HUES6 (cell line): ENCODE results near the gene PDLIM7.

Experiments
- H3K27ac ChIP-seq: 2 replicates; pipeline ENCODE4 v1.7.0; 2013; ENCODE audit warnings: low read depth, mild to moderate bottlenecking, low read length, inconsistent platforms
- H3K27me3 ChIP-seq: 2 replicates; pipeline ENCODE4 v1.6.1; 2013; ENCODE audit warnings: low read length; ENCODE audit not compliant: control insufficient read depth, insufficient read depth
- H3K36me3 ChIP-seq: 2 replicates; pipeline ENCODE4 v1.6.1; 2013; ENCODE audit warnings: low read length; ENCODE audit not compliant: control insufficient read depth, insufficient read depth
- H3K4me1 ChIP-seq: 2 replicates; pipeline ENCODE4 v1.6.1; 2013; ENCODE audit warnings: low read length; ENCODE audit not compliant: control insufficient read depth, insufficient read depth
- H3K4me3 ChIP-seq: 2 replicates; pipeline ENCODE4 v1.5.1; 2013; ENCODE audit warnings: low read depth, low read length
- H3K9ac ChIP-seq: one replicate; pipeline ENCODE4 v1.6.1; 2013; ENCODE audit warnings: mild to moderate bottlenecking, low read length
- H3K9me3 ChIP-seq: 2 replicates; pipeline ENCODE4 v1.6.1; 2013; ENCODE audit warnings: low read depth, low read length; ENCODE audit not compliant: control insufficient read depth, insufficient read depth

The PDLIM7 gene, protein sequence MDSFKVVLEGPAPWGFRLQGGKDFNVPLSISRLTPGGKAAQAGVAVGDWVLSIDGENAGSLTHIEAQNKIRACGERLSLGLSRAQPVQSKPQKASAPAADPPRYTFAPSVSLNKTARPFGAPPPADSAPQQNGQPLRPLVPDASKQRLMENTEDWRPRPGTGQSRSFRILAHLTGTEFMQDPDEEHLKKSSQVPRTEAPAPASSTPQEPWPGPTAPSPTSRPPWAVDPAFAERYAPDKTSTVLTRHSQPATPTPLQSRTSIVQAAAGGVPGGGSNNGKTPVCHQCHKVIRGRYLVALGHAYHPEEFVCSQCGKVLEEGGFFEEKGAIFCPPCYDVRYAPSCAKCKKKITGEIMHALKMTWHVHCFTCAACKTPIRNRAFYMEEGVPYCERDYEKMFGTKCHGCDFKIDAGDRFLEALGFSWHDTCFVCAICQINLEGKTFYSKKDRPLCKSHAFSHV

DNA sequence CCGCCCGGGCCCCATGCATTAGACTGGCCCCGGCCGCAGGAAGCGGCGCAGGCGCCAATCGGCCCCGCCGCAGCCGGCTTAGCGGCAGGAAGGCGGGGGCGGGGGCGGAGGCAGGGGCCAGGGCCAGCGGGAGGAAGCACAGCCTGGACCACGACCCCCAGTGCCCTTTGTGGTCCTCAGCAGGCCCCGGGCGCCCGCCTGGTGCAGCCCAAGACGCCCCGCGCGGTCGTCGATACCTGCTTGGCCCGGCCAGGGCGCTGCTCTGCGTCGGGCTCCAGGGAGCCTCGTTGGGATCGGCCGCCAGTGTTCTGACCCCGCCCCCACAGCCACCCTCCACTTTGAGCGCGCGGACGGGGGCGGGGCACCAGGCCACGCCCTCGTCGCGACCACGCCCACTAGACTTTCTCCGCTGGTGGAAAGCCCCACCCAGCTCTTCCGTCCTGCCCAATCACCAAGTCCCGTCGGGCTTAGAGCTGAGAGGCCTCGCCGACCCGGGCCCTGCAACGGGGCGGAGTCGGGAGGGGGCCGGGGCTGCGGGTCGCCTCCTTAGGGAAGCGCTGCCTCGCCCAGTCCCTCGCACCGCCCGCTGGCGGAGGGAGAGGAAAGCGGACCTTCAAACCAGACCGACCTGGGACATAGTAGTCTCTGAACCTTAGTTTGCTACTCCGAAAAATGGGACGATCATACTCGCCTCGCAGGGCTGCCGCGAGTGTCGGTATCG lies at the start of gene PDLIM7:
Gene PDLIM7 (minus strand): TSS at position 313 of the 721 bp plus-strand sequence. CDS start 1,092 bp downstream, outside the sequence.
- H3K27me3 ChIP-seq: peaks cover 16% of the 10 kb centered on the region
- H3K9me3 ChIP-seq: no peaks in the 10 kb centered on the region
- peak within 1 kb of the TSS; percentile 99 for H3K27ac ChIP-seq
- peak within 1 kb of the TSS; percentile 75 for H3K4me3 ChIP-seq
- H3K4me1 ChIP-seq: peaks cover 43% of the 10 kb centered on the region
- peak within 1 kb of the TSS; percentile 98 for H3K9ac ChIP-seq
- H3K36me3 ChIP-seq: peaks cover 25% of the 10 kb centered on the region

DNA sequence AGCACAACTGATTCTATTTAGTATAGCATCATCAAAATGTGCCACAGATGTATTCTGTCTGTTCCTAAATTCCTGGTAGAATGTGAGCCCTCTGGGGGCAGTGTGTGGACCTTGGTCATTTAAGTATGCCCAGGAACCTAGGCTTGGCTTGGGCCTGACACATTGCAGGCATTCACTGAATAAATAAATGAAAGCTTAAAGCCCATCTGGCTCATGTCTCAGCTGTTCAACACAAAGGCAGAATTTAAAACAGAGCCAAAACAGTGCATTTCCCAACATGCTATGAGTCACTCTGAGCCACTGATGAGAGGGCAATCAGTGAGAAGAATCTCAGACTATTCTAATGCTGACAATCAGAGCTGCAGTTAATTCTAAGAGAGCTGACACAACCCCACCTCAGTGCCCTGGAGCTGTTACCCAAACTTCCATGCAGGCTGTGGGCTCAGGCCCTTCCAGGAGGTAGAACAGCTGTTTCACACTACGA lies 48.9 kb upstream of the PDLIM7 start:
- no peaks in the 10 kb centered on the region for H3K9me3 ChIP-seq
- no peak overlapping the region for H3K4me3 ChIP-seq
- peak overlapping the region; percentile 50; the same call in 1 of the 2 replicates for H3K27ac ChIP-seq
- peaks cover 22% of the 10 kb centered on the region for H3K36me3 ChIP-seq
- no peaks in the 10 kb centered on the region for H3K27me3 ChIP-seq
- H3K4me1 ChIP-seq: peaks cover 12% of the 10 kb centered on the region; the same call in 1 of the 2 replicates
- peak overlapping the region; percentile 30 for H3K9ac ChIP-seq

DNA sequence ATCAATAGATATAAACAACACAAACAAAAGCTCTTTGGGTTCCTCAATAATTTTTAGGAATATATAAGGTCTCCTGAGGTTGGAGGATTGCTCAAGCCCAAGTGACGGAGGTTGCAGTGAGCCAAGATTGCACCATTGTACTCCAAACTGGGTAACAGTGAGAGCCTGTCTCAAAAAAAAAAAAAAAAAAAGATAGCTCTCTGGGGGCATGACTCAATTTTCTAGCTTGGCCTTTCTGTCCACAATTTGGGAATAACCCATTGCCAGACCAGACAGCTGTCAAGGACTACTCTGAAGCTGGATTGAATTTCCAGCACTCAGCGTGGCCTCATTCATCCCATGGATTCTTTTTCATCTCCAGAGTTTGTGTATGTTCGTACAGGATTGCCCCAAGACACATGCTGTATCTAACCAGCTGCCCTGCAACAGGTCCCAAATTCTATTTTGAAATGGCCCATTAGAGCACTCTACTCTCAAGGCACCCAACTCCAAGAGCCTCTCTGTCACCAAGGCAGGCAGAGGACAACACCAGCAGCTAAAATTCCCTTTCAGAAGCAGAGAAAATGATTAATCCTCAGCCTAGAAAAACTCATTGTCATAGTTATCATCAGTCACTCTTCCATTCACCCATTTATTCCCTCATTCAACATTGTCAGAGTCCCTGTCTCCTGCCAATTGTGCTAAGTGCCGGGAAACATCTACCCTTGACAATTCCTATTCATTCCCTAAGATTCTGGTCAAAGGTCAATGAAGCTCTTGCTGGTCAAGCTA lies 48.3 kb upstream of the PDLIM7 start:
- Histone ChIP-seq H3K4me3 (no peak overlapping the region), H3K9me3 (no peaks in the 10 kb centered on the region), H3K27ac (peak overlapping the region; percentile 50; the same call in 1 of the 2 replicates), H3K9ac (peak overlapping the region; percentile 11), H3K4me1 (peaks cover 12% of the 10 kb centered on the region; the same call in 1 of the 2 replicates), H3K36me3 (peaks cover 16% of the 10 kb centered on the region), H3K27me3 (no peaks in the 10 kb centered on the region)

DNA sequence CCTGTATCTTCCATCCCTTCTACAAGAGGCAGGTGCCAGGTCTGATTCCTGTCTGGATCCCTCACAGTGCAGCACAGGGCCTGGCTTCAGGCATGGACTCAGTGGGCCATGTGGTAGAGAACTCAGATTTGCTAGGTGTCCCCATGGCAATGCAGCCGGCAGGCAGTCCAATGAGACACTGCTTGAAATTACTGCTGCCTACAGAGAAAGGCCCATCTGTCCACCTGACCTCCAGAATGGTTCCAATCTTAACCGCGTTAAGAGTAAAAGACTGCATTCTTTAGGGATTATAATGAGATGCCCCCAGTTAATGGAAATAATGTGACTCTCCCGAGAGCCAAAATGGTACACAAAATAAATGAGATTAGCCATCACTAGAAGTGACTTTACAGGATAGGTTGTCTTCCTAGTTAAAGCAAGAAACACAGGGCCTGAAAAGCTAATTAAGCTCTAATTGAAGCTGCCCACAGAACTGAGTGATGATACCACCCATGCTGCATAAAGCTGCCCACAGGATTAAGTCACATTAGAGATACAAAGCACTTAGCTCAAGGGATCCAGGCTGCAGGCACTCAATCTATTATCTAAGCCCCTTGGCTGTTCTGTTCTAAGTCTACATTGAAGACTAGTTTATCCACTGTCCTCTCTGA lies 45.5 kb upstream of the PDLIM7 start:
- Histone ChIP-seq H3K27ac (no peak overlapping the region), H3K4me3 (no peak overlapping the region), H3K9ac (no peak overlapping the region), H3K36me3 (peaks cover 25% of the 10 kb centered on the region), H3K4me1 (peaks cover 16% of the 10 kb centered on the region; the same call in 1 of the 2 replicates), H3K27me3 (no peaks in the 10 kb centered on the region), H3K9me3 (no peaks in the 10 kb centered on the region)

DNA sequence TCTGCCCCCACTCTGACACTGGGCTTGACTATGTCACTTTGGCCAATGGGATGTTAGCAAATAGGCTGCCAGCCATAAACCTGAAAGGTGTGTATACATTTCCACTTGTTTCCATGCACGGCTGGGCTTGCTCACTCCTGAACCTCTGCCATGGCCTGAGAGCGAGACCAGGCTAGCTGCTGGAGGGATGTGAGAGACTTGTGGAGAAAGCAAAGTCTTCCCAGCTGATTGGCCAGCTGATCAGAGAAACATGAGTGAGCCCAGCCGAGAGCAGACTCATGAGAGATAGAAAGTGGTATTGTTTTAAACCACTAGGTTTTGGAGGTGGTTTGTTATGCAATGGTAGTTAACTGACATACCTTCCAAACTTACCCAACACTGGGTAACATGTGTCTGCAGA lies 43.0 kb upstream of the PDLIM7 start:
- Histone ChIP-seq H3K9ac (no peak overlapping the region), H3K4me1 (peaks cover 6% of the 10 kb centered on the region; the same call in 1 of the 2 replicates), H3K36me3 (peaks cover 49% of the 10 kb centered on the region), H3K9me3 (no peaks in the 10 kb centered on the region), H3K4me3 (no peak overlapping the region), H3K27ac (no peak overlapping the region), H3K27me3 (no peaks in the 10 kb centered on the region)

DNA sequence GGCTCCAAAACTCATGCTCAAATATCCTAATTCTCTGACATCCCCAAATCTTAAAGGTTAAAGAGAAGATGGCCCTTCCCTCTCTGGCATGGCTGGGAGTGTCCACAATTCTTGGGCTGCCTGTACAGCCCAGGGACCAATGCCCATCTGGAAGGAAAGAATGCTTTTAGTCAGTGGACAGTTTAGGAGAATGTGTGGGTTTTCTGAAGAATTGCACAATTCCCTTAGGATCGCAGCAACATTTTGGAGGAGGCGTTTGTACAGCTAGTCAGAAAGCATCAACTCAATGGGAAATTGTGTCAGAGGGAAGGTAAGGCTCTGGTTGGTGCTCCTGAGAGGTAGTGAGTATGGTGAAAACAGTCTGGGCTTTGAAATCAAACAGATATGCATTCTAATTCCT lies 42.0 kb upstream of the PDLIM7 start:
- peaks cover 58% of the 10 kb centered on the region for H3K36me3 ChIP-seq
- H3K9me3 ChIP-seq: no peaks in the 10 kb centered on the region
- no peak overlapping the region for H3K27ac ChIP-seq
- no peak overlapping the region for H3K9ac ChIP-seq
- peaks cover 6% of the 10 kb centered on the region; the same call in 1 of the 2 replicates for H3K4me1 ChIP-seq
- no peak overlapping the region for H3K4me3 ChIP-seq
- no peaks in the 10 kb centered on the region for H3K27me3 ChIP-seq

DNA sequence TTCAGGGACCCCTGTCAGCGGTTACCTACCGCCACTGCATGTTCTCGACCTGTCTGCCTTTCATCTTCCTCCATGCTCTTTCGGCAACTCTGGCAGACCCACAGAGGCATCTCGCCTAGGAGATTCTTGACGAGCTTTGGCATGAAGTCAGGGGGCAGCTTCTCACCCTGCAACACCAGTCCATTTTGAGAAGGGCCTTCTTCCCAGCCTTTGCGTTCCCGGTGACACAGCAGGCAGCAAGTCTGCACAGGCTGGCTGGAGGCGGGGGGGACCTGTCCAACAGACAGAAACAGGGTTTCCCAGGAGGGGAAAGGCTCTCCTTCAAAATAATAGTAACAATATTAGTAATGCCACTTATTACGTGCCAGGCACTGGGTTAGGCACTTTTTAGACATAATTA lies 41.5 kb upstream of the PDLIM7 start:
- H3K4me3 ChIP-seq: no peak overlapping the region
- peaks cover 60% of the 10 kb centered on the region for H3K36me3 ChIP-seq
- no peaks in the 10 kb centered on the region for H3K27me3 ChIP-seq
- no peaks in the 10 kb centered on the region for H3K9me3 ChIP-seq
- H3K4me1 ChIP-seq: peaks cover 6% of the 10 kb centered on the region; the same call in 1 of the 2 replicates
- H3K9ac ChIP-seq: no peak overlapping the region
- no peak overlapping the region for H3K27ac ChIP-seq

DNA sequence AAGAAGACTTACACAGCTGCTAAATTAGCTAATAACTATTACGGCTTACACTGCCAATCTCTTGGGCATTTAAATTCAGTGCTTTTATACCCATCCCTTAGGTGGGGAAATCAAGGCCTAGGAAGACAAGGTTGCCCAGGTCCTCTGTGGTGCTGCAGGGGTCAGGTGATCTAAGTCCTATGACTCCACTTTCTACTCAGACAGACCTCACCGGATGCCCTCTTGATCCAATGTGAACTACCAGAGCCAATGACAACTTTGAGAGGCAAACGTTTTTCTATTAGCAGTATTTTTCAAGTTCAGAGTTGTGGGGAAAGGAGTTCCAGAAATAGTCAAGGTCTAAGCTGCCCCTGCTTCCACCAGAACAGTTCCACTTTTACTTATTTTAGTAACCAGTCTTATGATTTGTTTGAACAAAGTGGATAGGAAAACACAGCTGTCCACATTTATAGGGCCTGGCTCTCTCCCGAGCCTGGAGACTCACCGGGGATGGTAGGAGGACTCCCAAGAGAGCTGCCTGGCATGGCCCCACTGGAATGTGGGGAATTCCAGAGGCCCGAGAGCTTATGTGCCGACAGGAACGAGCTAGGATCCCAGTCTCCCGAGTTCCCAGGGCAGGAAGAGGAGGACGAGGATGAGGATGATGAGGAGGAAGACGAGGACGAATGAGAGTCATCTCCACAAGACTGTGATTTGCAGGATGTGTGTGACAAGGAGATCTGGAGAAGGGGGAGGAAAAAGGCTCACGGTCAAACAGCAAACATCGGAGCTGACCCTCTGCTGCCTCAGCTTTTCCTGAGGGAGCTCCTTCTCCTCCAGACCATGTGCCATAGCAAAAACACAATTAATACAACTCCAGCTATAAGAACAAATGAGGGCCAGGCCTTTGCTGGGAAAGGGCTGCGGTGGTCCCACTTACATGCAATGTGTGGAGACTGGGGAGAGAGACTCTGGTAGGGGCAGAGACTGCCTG lies 40.3 kb upstream of the PDLIM7 start:
- H3K9me3 ChIP-seq: no peaks in the 10 kb centered on the region
- no peaks in the 10 kb centered on the region for H3K27me3 ChIP-seq
- no peak overlapping the region for H3K27ac ChIP-seq
- H3K36me3 ChIP-seq: peaks cover 69% of the 10 kb centered on the region
- no peak overlapping the region for H3K9ac ChIP-seq
- H3K4me3 ChIP-seq: no peak overlapping the region
- H3K4me1 ChIP-seq: peaks cover 6% of the 10 kb centered on the region; the same call in 1 of the 2 replicates

DNA sequence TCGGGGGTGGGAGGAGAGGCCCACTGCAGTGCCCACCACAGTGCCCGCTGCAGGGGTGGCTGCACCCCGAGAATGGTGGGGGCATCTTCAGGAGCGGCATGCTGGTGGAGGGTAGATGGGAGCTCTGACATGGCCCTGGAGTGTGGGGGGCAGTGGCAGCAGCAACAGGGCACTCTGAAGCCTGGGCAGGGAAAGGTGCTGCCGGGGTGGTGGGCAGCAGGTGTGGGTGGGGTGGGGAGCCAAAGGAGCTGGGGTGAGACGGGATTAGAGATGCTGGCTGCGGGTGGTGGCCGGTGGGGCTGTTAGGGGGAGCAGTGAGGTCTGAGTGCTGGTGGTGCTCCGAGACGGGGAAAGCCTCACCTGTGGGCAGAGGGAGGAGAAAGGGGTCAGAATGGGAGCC lies 39.0 kb upstream of the PDLIM7 start:
- H3K27me3 ChIP-seq: no peaks in the 10 kb centered on the region
- H3K9ac ChIP-seq: no peak overlapping the region
- H3K9me3 ChIP-seq: no peaks in the 10 kb centered on the region
- peaks cover 6% of the 10 kb centered on the region; the same call in 1 of the 2 replicates for H3K4me1 ChIP-seq
- H3K27ac ChIP-seq: no peak overlapping the region
- H3K4me3 ChIP-seq: no peak overlapping the region
- peaks cover 75% of the 10 kb centered on the region for H3K36me3 ChIP-seq
